ENCODE data around the gene FOLR3. TPM values are rescaled to one million over a fixed set of nuclear protein-coding genes. Genes with fewer than 3 reads are reported as not detected.

The FOLR3 gene
- total RNA-seq, 1 experiment from 2014 or later = not detected

- Mint-ChIP-seq H3K27ac (ENCODE audit: unreplicated experiment) (no peak overlapping the region), H3K4me1 (ENCODE audit: low read depth, unreplicated experiment) (peaks cover 10% of the 10 kb centered on the region), H3K9me3 (ENCODE audit: low read depth, unreplicated experiment) (no peaks in the 10 kb centered on the region), H3K4me3 (ENCODE audit: low read depth, unreplicated experiment) (no peak overlapping the region), H3K27me3 (ENCODE audit: unreplicated experiment) (peaks cover 11% of the 10 kb centered on the region), H3K36me3 (ENCODE audit: insufficient read depth, unreplicated experiment) (no peaks in the 10 kb centered on the region)
- DNase-seq = no peak
- intact Hi-C loops (cut with micrococcal nuclease; ENCODE audit: unreplicated experiment) = no loop called here
- TF ChIP-seq CTCF (IDR thresholded peaks at IDR 0.05; ENCODE audit: unreplicated experiment) = no peak
- CTCF ChIA-PET = no interaction called here
- BruUV-seq (replicated peaks) = no TSS peak
Measured at GRCh38 chr11:72173291-72173690, 37.8 kb downstream of the FOLR3 start.

DNA sequence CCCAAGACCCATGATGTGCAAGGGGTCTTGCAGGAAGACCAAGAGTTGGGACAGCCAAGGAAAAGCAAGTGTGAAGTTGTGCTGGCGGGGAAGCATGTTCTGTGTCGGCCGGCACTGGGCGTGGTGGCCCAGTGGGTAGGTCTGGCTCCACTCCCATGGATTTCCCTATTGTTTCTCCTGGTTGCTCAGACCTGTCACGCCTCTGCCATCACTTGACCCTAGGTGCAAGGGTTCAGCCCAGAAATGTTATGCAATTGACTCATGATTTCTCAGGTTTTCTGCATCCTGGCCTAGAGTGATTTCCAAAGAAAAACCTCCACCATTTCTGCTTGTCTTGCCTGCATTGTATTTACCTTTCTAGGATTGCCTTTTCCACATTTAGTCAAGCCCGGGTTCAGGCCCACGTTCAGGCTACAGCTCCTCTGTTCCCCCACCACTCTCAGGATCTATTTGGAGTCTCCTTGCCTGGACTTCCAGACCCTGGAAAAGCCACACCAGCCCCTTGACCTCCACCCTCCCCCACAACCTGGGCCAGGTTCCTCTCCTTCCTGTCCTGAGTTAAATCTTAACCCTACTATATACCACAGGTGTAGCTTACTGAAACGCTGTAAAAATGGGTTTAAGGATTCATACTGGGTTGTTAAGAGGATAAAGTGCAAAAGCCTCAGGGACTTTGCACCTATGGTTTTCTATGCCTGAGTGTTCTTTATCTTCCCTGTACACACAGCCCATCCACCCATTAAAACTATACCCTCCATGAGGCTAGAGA is 39.0 kb downstream of the FOLR3 start:
- Mint-ChIP-seq H3K27ac (ENCODE audit: unreplicated experiment) (no peak overlapping the region), H3K9me3 (ENCODE audit: low read depth, unreplicated experiment) (no peaks in the 10 kb centered on the region), H3K36me3 (ENCODE audit: insufficient read depth, unreplicated experiment) (no peaks in the 10 kb centered on the region), H3K27me3 (ENCODE audit: unreplicated experiment) (peaks cover 11% of the 10 kb centered on the region), H3K4me3 (ENCODE audit: low read depth, unreplicated experiment) (no peak overlapping the region), H3K4me1 (ENCODE audit: low read depth, unreplicated experiment) (peaks cover 10% of the 10 kb centered on the region)
- DNase-seq = no peak
- CTCF ChIA-PET = interaction anchor here (0.7 kb wide), 1 partner anchor 126 kb away, joined by 4 read pairs; no protein-coding TSS in a partner anchor
- BruUV-seq (replicated peaks) = no TSS peak
- intact Hi-C loops (cut with micrococcal nuclease; ENCODE audit: unreplicated experiment) = no loop called here
- no peak for TF ChIP-seq CTCF (IDR thresholded peaks at IDR 0.05; ENCODE audit: unreplicated experiment)

- H3K27ac Mint-ChIP-seq (ENCODE audit: unreplicated experiment) = no peak overlapping the region
- H3K4me3 Mint-ChIP-seq (ENCODE audit: low read depth, unreplicated experiment) = no peak overlapping the region
- DNase-seq = no peak
- no peaks in the 10 kb centered on the region for H3K9me3 Mint-ChIP-seq (ENCODE audit: low read depth, unreplicated experiment)
- CTCF ChIA-PET = no interaction called here
- H3K4me1 Mint-ChIP-seq (ENCODE audit: low read depth, unreplicated experiment) = peaks cover 10% of the 10 kb centered on the region
- H3K27me3 Mint-ChIP-seq (ENCODE audit: unreplicated experiment) = peaks cover 16% of the 10 kb centered on the region
- H3K36me3 Mint-ChIP-seq (ENCODE audit: insufficient read depth, unreplicated experiment) = no peaks in the 10 kb centered on the region
- no TSS peak for BruUV-seq (replicated peaks)
- TF ChIP-seq CTCF (IDR thresholded peaks at IDR 0.05; ENCODE audit: unreplicated experiment) = no peak
- intact Hi-C loops (cut with micrococcal nuclease; ENCODE audit: unreplicated experiment) = no loop called here
Measured at GRCh38 chr11:72177656-72178055, 42.1 kb downstream of the FOLR3 start.

- TF ChIP-seq CTCF (IDR thresholded peaks at IDR 0.05; ENCODE audit: unreplicated experiment) = no peak
Measured at GRCh38 chr11:72179049-72179803, 43.7 kb downstream of the FOLR3 start.

More at GRCh38 chr11:72179049-72179803, 43.7 kb downstream of the FOLR3 start:
- H3K27ac Mint-ChIP-seq (ENCODE audit: unreplicated experiment) = no peak overlapping the region
- no peaks in the 10 kb centered on the region for H3K9me3 Mint-ChIP-seq (ENCODE audit: low read depth, unreplicated experiment)
- no TSS peak for BruUV-seq (replicated peaks)
- intact Hi-C loops (cut with micrococcal nuclease; ENCODE audit: unreplicated experiment) = no loop called here
- no peak overlapping the region for H3K4me3 Mint-ChIP-seq (ENCODE audit: low read depth, unreplicated experiment)
- H3K27me3 Mint-ChIP-seq (ENCODE audit: unreplicated experiment) = peaks cover 15% of the 10 kb centered on the region
- no peak for DNase-seq
- CTCF ChIA-PET = interaction anchor here (0.9 kb wide), 1 partner anchor 35 kb away, joined by 5 read pairs; no protein-coding TSS in a partner anchor
- H3K36me3 Mint-ChIP-seq (ENCODE audit: insufficient read depth, unreplicated experiment) = no peaks in the 10 kb centered on the region
- peaks cover 18% of the 10 kb centered on the region for H3K4me1 Mint-ChIP-seq (ENCODE audit: low read depth, unreplicated experiment)

Measured in Calu3 (cell line).